ENCODE data around the gene CTRL. TPM values are rescaled to one million over a fixed set of nuclear protein-coding genes. Genes with fewer than 3 reads are reported as not detected.

The CTRL gene
- total RNA-seq, 4 donors from 2014 or later = 0.27 TPM; not detected in 3

DNA sequence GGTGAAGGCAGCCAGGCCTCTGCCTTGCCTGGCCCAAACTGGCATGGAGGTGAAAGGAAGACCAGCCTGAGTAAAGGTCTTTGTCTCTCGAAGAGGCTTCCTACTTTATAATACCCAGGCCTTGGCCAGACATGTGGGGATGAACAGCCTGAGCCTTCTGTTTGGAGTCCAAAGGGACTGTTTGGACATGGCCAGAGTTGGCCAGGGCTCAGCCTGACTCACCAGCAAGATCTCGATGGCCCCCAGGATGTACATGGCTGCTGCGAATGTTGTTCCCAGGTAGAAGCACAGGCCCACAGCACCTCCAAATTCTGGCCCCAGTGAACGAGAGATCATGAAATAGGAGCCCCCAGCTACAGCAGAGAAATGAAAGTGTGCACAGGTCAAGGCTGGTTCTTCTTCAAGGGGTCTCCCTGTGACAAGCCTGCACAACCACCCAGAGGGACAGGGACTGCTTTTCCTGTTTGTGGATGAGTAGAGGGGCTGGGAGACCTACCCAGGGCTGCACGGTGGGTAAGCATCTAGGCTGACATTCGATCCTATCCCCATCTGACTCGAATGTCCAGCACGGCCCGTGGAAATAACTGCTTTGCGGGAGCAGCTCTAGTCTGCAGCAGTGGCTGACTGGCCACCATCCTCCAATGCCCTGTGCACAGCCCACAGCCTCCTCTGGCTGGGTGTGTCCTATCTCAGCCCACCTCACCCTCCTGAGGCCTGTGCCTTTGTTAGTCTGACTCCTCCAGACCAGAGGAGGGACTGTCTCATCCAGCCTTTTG is 22.9 kb upstream of the CTRL start:
- Histone ChIP-seq H3K27ac (peak overlapping the region in 3 of 4 donors; percentile 5 to 20 (median 19)), H3K4me3 (no peak overlapping the region), H3K9me3 (no peaks in the 10 kb centered on the region), H3K27me3 (no peaks in the 10 kb centered on the region), H3K4me1 (peaks cover 22 to 26% of the 10 kb centered on the region in 2 donors), H3K36me3 (peaks cover 0 to 49% of the 10 kb centered on the region in 2 donors)
- no peak for DNase-seq
- TF ChIP-seq POLR2A (IDR thresholded peaks at IDR 0.05) = no peak
- TF ChIP-seq, protein P1, sequence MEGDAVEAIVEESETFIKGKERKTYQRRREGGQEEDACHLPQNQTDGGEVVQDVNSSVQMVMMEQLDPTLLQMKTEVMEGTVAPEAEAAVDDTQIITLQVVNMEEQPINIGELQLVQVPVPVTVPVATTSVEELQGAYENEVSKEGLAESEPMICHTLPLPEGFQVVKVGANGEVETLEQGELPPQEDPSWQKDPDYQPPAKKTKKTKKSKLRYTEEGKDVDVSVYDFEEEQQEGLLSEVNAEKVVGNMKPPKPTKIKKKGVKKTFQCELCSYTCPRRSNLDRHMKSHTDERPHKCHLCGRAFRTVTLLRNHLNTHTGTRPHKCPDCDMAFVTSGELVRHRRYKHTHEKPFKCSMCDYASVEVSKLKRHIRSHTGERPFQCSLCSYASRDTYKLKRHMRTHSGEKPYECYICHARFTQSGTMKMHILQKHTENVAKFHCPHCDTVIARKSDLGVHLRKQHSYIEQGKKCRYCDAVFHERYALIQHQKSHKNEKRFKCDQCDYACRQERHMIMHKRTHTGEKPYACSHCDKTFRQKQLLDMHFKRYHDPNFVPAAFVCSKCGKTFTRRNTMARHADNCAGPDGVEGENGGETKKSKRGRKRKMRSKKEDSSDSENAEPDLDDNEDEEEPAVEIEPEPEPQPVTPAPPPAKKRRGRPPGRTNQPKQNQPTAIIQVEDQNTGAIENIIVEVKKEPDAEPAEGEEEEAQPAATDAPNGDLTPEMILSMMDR (IDR thresholded peaks at IDR 0.05 in 4 of 5, conservative IDR thresholded peaks at IDR 0.05 in 1 of 5) = no peak
- no peak for ATAC-seq
- intact Hi-C loops (cut with DNase I; ENCODE audit: low total_unique reads) = no loop called here
- in situ Hi-C loops (cut with MboI; ENCODE audit: low sequenced_read_pairs in 4 of 4) = no loop called here

DNA sequence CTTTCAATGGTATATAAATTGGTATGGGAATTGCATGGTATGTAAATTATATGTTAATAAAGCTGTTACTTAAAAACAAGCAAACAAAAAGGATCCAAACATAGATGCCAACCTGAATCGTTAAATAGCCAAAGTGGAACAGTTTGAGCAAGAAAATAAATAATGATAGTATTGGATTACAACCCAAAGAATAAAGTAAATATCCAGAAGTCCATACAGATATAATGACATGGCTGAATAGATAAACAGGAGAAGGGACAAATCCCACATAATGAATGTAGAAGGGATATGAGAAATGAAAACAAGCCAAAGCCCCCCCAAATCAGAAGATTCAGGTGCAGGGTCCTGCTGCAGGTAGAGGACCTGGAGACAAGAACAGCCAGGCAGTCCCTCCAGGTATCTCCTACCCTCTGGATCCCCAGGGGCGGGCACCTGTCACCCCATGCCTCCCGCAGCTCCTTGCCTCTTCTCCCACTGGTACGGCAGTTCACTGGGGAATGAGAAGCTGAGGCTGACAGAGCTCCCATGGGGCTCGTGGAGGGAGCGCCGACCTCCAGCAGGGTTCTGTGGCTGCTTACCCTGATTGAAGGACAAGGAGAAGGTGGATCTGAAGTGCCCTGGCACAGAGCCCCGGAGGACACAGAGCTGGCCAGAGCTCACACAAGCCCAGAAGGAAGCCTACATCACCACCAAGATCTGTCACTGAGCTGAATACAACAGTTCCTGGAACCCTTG is 22.1 kb upstream of the CTRL start:
- Histone ChIP-seq H3K9me3 (no peaks in the 10 kb centered on the region), H3K4me1 (peaks cover 14 to 18% of the 10 kb centered on the region in 2 donors), H3K27me3 (no peaks in the 10 kb centered on the region), H3K36me3 (peaks cover 0 to 57% of the 10 kb centered on the region in 2 donors), H3K4me3 (no peak overlapping the region), H3K27ac (peak overlapping the region in 3 of 4 donors; percentile 5 to 20 (median 19))
- in situ Hi-C loops (cut with MboI; ENCODE audit: low sequenced_read_pairs in 4 of 4) = no loop called here
- DNase-seq = no peak
- intact Hi-C loops (cut with DNase I; ENCODE audit: low total_unique reads) = no loop called here
- no peak for TF ChIP-seq POLR2A (IDR thresholded peaks at IDR 0.05)
- TF ChIP-seq, protein P1 (IDR thresholded peaks at IDR 0.05 in 4 of 5, conservative IDR thresholded peaks at IDR 0.05 in 1 of 5) = no peak
- no peak for ATAC-seq

- peaks cover 0 to 80% of the 10 kb centered on the region in 2 donors for H3K36me3 ChIP-seq
- no peak for DNase-seq
- H3K27me3 ChIP-seq = no peaks in the 10 kb centered on the region
- TF ChIP-seq, protein P1 (IDR thresholded peaks at IDR 0.05 in 4 of 5, conservative IDR thresholded peaks at IDR 0.05 in 1 of 5) = no peak
- TF ChIP-seq POLR2A (IDR thresholded peaks at IDR 0.05) = no peak
- intact Hi-C loops (cut with DNase I; ENCODE audit: low total_unique reads) (no loop called here), in situ Hi-C loops (cut with MboI; ENCODE audit: low sequenced_read_pairs in 4 of 4) (no loop called here)
- no peaks in the 10 kb centered on the region for H3K9me3 ChIP-seq
- H3K27ac ChIP-seq = peak overlapping the region in 2 of 4 donors; percentile 15 to 55
- no peak for ATAC-seq
- H3K4me3 ChIP-seq = no peak overlapping the region
- H3K4me1 ChIP-seq = peaks cover 7 to 11% of the 10 kb centered on the region in 2 donors
These were observed 19.8 kb upstream of the CTRL start for GRCh38 chr16:67951485-67951884.

DNA sequence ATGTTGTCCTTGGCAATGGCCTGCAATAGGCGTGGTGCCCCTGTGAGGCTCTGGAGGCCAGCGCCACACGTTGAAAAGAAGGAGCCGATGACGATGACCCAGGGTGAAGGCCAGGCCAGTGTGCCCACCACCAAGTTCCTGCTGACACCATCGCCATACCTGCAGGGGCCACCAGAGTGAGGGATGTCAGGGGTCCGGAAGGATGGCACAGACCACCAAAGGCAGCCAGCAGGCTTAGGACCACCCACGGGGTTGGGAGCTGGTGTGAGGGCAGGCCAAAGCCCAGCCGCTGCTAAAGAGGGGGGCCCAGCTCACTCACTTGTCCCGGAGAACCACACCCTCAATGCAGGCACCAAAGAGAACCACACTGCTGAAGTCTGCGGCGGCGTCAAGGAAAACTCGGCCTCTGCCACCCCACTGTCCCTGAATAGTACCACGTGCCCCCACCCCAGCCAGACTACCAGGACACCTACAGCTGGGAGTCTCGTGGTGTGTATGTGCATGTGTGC is 18.7 kb upstream of the CTRL start:
- Histone ChIP-seq H3K27ac (no peak overlapping the region), H3K4me1 (peaks cover 11 to 14% of the 10 kb centered on the region in 2 donors), H3K27me3 (no peaks in the 10 kb centered on the region), H3K4me3 (no peak overlapping the region), H3K36me3 (peaks cover 0 to 90% of the 10 kb centered on the region in 2 donors), H3K9me3 (no peaks in the 10 kb centered on the region)
- ATAC-seq (no peak), DNase-seq (no peak)
- in situ Hi-C loops (cut with MboI; ENCODE audit: low sequenced_read_pairs in 4 of 4) (no loop called here), intact Hi-C loops (cut with DNase I; ENCODE audit: low total_unique reads) (no loop called here)
- TF ChIP-seq, protein P1 (IDR thresholded peaks at IDR 0.05 in 4 of 5, conservative IDR thresholded peaks at IDR 0.05 in 1 of 5) = no peak
- TF ChIP-seq POLR2A (IDR thresholded peaks at IDR 0.05) = no peak
